Liver (tissue), 9 donors: ENCODE results near the gene PBX4. TPM values are rescaled to one million over a fixed set of nuclear protein-coding genes. Genes with fewer than 3 reads are reported as not detected.

ENCODE experiments used
- DNase-seq: peaks from one replicate; pipeline ENCODE4 v3.0.0-alpha.2; 2017; ENCODE audit warnings: low spot score
- H3K27ac ChIP-seq, 2 donors: one replicate each; pipeline ENCODE4 v1.7.0; 2013; ENCODE audit warnings: inconsistent platforms in 2 of 2, low read length in 2 of 2, control low read depth in 1 of 2, low read depth in 1 of 2, mild to moderate bottlenecking in 1 of 2
- H3K27me3 ChIP-seq, 4 donors: one replicate each; pipeline versions ENCODE4 v1.6.1 to v1.7.0; 2013; ENCODE audit warnings: low read length in 3 of 4, inconsistent platforms in 1 of 4, mild to moderate bottlenecking in 1 of 4, moderate library complexity in 1 of 4; ENCODE audit not compliant: control insufficient read depth in 4 of 4, insufficient read depth in 4 of 4
- H3K36me3 ChIP-seq, 4 donors: one replicate each; pipeline versions ENCODE4 v1.6.1 to v1.7.0; 2013; ENCODE audit warnings: low read length in 3 of 4, mild to moderate bottlenecking in 3 of 4, low read depth in 1 of 4, moderate library complexity in 1 of 4; ENCODE audit not compliant: control insufficient read depth in 4 of 4, insufficient read depth in 3 of 4
- H3K4me1 ChIP-seq, 4 donors: one replicate each; pipeline versions ENCODE4 v1.6.1 to v1.7.0; 2013; ENCODE audit warnings: low read length in 3 of 4, mild to moderate bottlenecking in 3 of 4, moderate library complexity in 1 of 4; ENCODE audit not compliant: control insufficient read depth in 4 of 4, insufficient read depth in 4 of 4
- H3K4me3 ChIP-seq, 3 donors: one replicate each; pipeline versions ENCODE4 v1.6.1 to v1.7.0; 2013; ENCODE audit warnings: low read length in 3 of 3, control low read depth in 1 of 3, low read depth in 1 of 3, mild to moderate bottlenecking in 1 of 3
- H3K9ac ChIP-seq, 2 donors: one replicate each; pipeline ENCODE4 v1.7.0; 2013; ENCODE audit warnings: low read length in 2 of 2, mild to moderate bottlenecking in 2 of 2, moderate library complexity in 2 of 2, control low read depth in 1 of 2, low read depth in 1 of 2
- H3K9me3 ChIP-seq, 4 donors: one replicate each; pipeline versions ENCODE4 v1.6.1 to v1.7.0; 2013; ENCODE audit warnings: low read length in 3 of 4; ENCODE audit not compliant: control insufficient read depth in 4 of 4
- ATF3 ChIP-seq: IDR thresholded peaks from 2 replicates; pipeline ENCODE4 v1.6.1; 2016; ENCODE audit warnings: antibody characterized with exemption
- CTCF ChIP-seq: fragments of 150-350 bp; IDR thresholded peaks from 2 replicates; pipeline ENCODE4 v1.5.1; 2017; ENCODE audit warnings: improper control_type of control experiment, low read depth, low read length; ENCODE audit not compliant: missing input control
- FOXA1 ChIP-seq: IDR thresholded peaks from 2 replicates; pipeline ENCODE4 v1.6.1; 2016; ENCODE audit warnings: antibody characterized with exemption
- FOXA2 ChIP-seq: IDR thresholded peaks from 2 replicates; pipeline ENCODE4 v1.6.1; 2016; ENCODE audit warnings: antibody characterized with exemption
- GABPA ChIP-seq, 2 donors: IDR thresholded peaks in 1 of 2; conservative IDR thresholded peaks in 1 of 2; 2 replicates each; pipeline ENCODE4 v1.6.1; 2016; ENCODE audit warnings: antibody characterized with exemption in 2 of 2, mild to moderate bottlenecking in 1 of 2, moderate library complexity in 1 of 2
- HNF4A ChIP-seq, 2 donors: conservative IDR thresholded peaks; 2 replicates each; pipeline ENCODE4 v1.6.1; 2016; ENCODE audit warnings: antibody characterized with exemption in 2 of 2, mild to moderate bottlenecking in 2 of 2
- HNF4G ChIP-seq: IDR thresholded peaks from 2 replicates; pipeline ENCODE4 v1.6.1; 2016; ENCODE audit warnings: antibody characterized with exemption
- JUND ChIP-seq, 2 donors: IDR thresholded peaks; 2 replicates each; pipeline ENCODE4 v1.6.1; 2016; ENCODE audit warnings: antibody characterized with exemption in 2 of 2
- MAX ChIP-seq: IDR thresholded peaks from 2 replicates; pipeline ENCODE4 v1.6.1; 2016; ENCODE audit warnings: antibody characterized with exemption
- NR2F2 ChIP-seq: IDR thresholded peaks from 2 replicates; pipeline ENCODE4 v1.6.1; 2016; ENCODE audit warnings: antibody characterized with exemption
- RAD21 ChIP-seq, 2 donors: IDR thresholded peaks; 2 replicates each; pipeline ENCODE4 v1.6.1; 2016; ENCODE audit warnings: antibody characterized with exemption in 2 of 2, mild to moderate bottlenecking in 2 of 2
- REST ChIP-seq: IDR thresholded peaks from 2 replicates; pipeline ENCODE4 v1.6.1; 2016; ENCODE audit warnings: antibody characterized with exemption, mild to moderate bottlenecking
- RXRA ChIP-seq, 2 donors: IDR thresholded peaks; 2 replicates each; pipeline ENCODE4 v1.6.1; 2017 to 2018; ENCODE audit warnings: antibody characterized with exemption in 2 of 2, mild to moderate bottlenecking in 1 of 2
- SP1 ChIP-seq: IDR thresholded peaks from 2 replicates; pipeline ENCODE4 v1.6.1; 2018; ENCODE audit warnings: antibody characterized with exemption, mild to moderate bottlenecking
- TAF1 ChIP-seq: conservative IDR thresholded peaks from 2 replicates; pipeline ENCODE4 v1.6.1; 2016; ENCODE audit warnings: antibody characterized with exemption, mild to moderate bottlenecking
- YY1 ChIP-seq: IDR thresholded peaks from 2 replicates; pipeline ENCODE4 v1.6.1; 2016; ENCODE audit warnings: antibody characterized with exemption, mild to moderate bottlenecking
- WGBS: extraction: QIAGEN DNeasy Blood & Tissue Kit; methylation state at CpG from one replicate; pipeline ENCODE4 v1.1.7; 2013; 5-methylcytosine and 5-hydroxymethylcytosine counted together
- polyA plus RNA-seq, 2 donors: library from polyadenylated mRNA; stranded (reverse) in 1 of 2; unstranded in 1 of 2; fragments of 200-250 nt in 1 of 2; fragments of >200 nt in 1 of 2; fragmentation: Nextera tagmentation in 1 of 2; extraction: Ambion mirVana in 1 of 2; gene quantifications; one replicate each; pipeline versions ENCODE4 v1.2.1 to v1.2.3, GENCODE V29; 2013 to 2015
- total RNA-seq, 2 donors: library from RNA; depleted of rRNA; stranded (reverse); fragments of >200 nt; gene quantifications; one replicate each; pipeline ENCODE4 v1.2.3, GENCODE V29; 2014
- donor health status: healthy.
- donor health status: healthy.
- donor health status: healthy.
- donor health status: healthy.
- donor health status: healthy.

PBX4 gene
- total and polyA plus RNA-seq, 4 donors, result 0.19 to 0.59 (median 0.21) TPM; not detected in 1

GRCh38 chr19:19653597-19654147, 35.2 kb upstream of the PBX4 start:
- TF ChIP-seq RXRA (IDR thresholded peaks at IDR 0.05), result no peak
- no peak for TF ChIP-seq NR2F2
- no peak for TF ChIP-seq YY1
- no peak for TF ChIP-seq ATF3
- TF ChIP-seq JUND (IDR thresholded peaks at IDR 0.05), result no peak
- TF ChIP-seq REST, result no peak
- no peak for TF ChIP-seq MAX
- no peak for TF ChIP-seq SP1
- H3K27me3 ChIP-seq, result no peaks in the 10 kb centered on the region
- no peak overlapping the region for H3K9ac ChIP-seq
- H3K4me1 ChIP-seq, result no peaks in the 10 kb centered on the region
- H3K36me3 ChIP-seq, result peaks cover 31 to 95% (median 59%) of the 10 kb centered on the region in 4 donors
- 98% methylated on average over 23 of the region's 23 CpGs for WGBS
- no peak overlapping the region for H3K4me3 ChIP-seq
- no peak for DNase-seq
- H3K9me3 ChIP-seq, result no peaks in the 10 kb centered on the region
- no peak overlapping the region for H3K27ac ChIP-seq

- no peaks in the 10 kb centered on the region for H3K4me1 ChIP-seq
- no peak for DNase-seq
- WGBS, result 95% methylated on average over 24 of the region's 24 CpGs
Observed at GRCh38 chr19:19652482-19653295, 34.2 kb upstream of the PBX4 start.

More at GRCh38 chr19:19652482-19653295, 34.2 kb upstream of the PBX4 start:
- TF ChIP-seq YY1 (no peak), FOXA2 (no peak), FOXA1 (no peak), MAX (no peak), HNF4A (conservative IDR thresholded peaks at IDR 0.05) (no peak), RXRA (IDR thresholded peaks at IDR 0.05) (no peak), REST (no peak), TAF1 (no peak), NR2F2 (no peak), ATF3 (no peak), CTCF (no peak), HNF4G (no peak), RAD21 (IDR thresholded peaks at IDR 0.05) (no peak), SP1 (no peak), GABPA (IDR thresholded peaks at IDR 0.05 in 1 of 2, conservative IDR thresholded peaks at IDR 0.05 in 1 of 2) (no peak)
- H3K9ac ChIP-seq, result no peak overlapping the region
- no peak overlapping the region for H3K4me3 ChIP-seq
- no peak overlapping the region for H3K27ac ChIP-seq
- no peaks in the 10 kb centered on the region for H3K9me3 ChIP-seq
- H3K36me3 ChIP-seq, result peaks cover 31 to 89% (median 52%) of the 10 kb centered on the region in 4 donors
- no peaks in the 10 kb centered on the region for H3K27me3 ChIP-seq
